Spleen (tissue), 7 donors: ENCODE results near the gene PRG3.

Experiments
- CTCF ChIP-seq, 11 experiments: fragments of 200-600 bp in 7 of 11; fragments of 450-650 bp in 4 of 11; sonication (generic) in 4 of 11; IDR thresholded peaks in 8 of 11; conservative IDR thresholded peaks in 3 of 11; 1 replicate in 7 of 11; 2 replicates in 4 of 11; pipeline versions ENCODE4 v1.4.0 to v1.8.0; 2016 to 2021; ENCODE audit warnings: antibody characterized with exemption in 11 of 11, inconsistent platforms in 4 of 11, mild to moderate bottlenecking in 1 of 11
- POLR2A ChIP-seq, 3 donors: fragments of 450-650 bp; IDR thresholded peaks; one replicate each; pipeline ENCODE4 v1.5.1; 2017; ENCODE audit warnings: antibody characterized with exemption in 3 of 3, mild to moderate bottlenecking in 1 of 3
- POLR2AphosphoS5 ChIP-seq, 3 donors: sonication (generic); formaldehyde crosslinking; IDR thresholded peaks; one replicate each; pipeline ENCODE4 v1.5.1; 2017; ENCODE audit warnings: antibody characterized with exemption in 3 of 3
- donor health status: DM: no; HTN: no; CAD: no; lungs with moderate emphysema.
- donor health status: DM: no; HTN: no; CAD: no.
- donor health status: DM: no; HTN: no; CAD: no.

GRCh38 chr11:57410287-57410686 lies 29.3 kb upstream of the PRG3 start:
- no peak for TF ChIP-seq CTCF (IDR thresholded peaks at IDR 0.05 in 8 of 11, conservative IDR thresholded peaks at IDR 0.05 in 3 of 11)
- no peak for TF ChIP-seq POLR2A (IDR thresholded peaks at IDR 0.05)
- no peak for TF ChIP-seq POLR2AphosphoS5 (IDR thresholded peaks at IDR 0.05)
